HG03354 (cell line): ENCODE results near the gene ZNF280C.
"Not testable (repeated sequence)": the region's sequence is repeated elsewhere in the genome, so short reads cannot be mapped to it uniquely, and the experiment has no call there.

Source experiments
- ATAC-seq: cut with Tn5 transposase; IDR thresholded peaks from one replicate; pipeline ENCODE4 v1.9.1; 2021; ENCODE audit warnings: mild to moderate bottlenecking; ENCODE audit not compliant: unreplicated experiment, poor library complexity, severe bottlenecking

ZNF280C gene

GRCh38 chrX:130268449-130269170 lies at the start of gene ZNF280C:
Gene ZNF280C, minus strand, starts transcription at chrX:130268899. Its CDS starts 8,450 bp downstream, at chrX:130260449.
- peak; percentile 97 for ATAC-seq

- no peak for ATAC-seq
These were observed 36.1 kb upstream of the ZNF280C start for GRCh38 chrX:130304587-130305368.

GRCh38 chrX:130301977-130302376 lies 33.3 kb upstream of the ZNF280C start:
- ATAC-seq, result no peak

- no peak for ATAC-seq
These were observed 32.7 kb upstream of the ZNF280C start for GRCh38 chrX:130301405-130301804.

GRCh38 chrX:130300010-130300282 lies 31.2 kb upstream of the ZNF280C start:
- ATAC-seq, result no peak

- no peak for ATAC-seq
These were observed 30.7 kb upstream of the ZNF280C start for GRCh38 chrX:130299279-130300009.

- ATAC-seq, result no peak
These were observed 28.0 kb upstream of the ZNF280C start for GRCh38 chrX:130296743-130297142.

- no peak for ATAC-seq
These were observed 27.6 kb upstream of the ZNF280C start for GRCh38 chrX:130296297-130296678.

- no peak for ATAC-seq
These were observed 27.0 kb upstream of the ZNF280C start for GRCh38 chrX:130295519-130296296.

GRCh38 chrX:130287071-130287770 lies 18.5 kb upstream of the ZNF280C start:
- ATAC-seq, result no peak

GRCh38 chrX:130285710-130286109 lies 17.0 kb upstream of the ZNF280C start:
- ATAC-seq, result no peak

GRCh38 chrX:130285069-130285620 lies 16.4 kb upstream of the ZNF280C start:
- ATAC-seq, result no peak

- no peak for ATAC-seq
These were observed 13.5 kb upstream of the ZNF280C start for GRCh38 chrX:130282151-130282550.

- ATAC-seq, result no peak
These were observed 12.2 kb upstream of the ZNF280C start for GRCh38 chrX:130280901-130281300.

GRCh38 chrX:130272253-130272652 lies 3.6 kb upstream of the ZNF280C start:
- ATAC-seq, result not testable (repeated sequence)

GRCh38 chrX:130269391-130269790 lies 692 bp upstream of the ZNF280C start:
- ATAC-seq, result not testable (repeated sequence)

GRCh38 chrX:130267956-130268448 lies 697 bp downstream of the ZNF280C start:
- ATAC-seq, result peak; percentile 2

- no peak for ATAC-seq
These were observed 4.1 kb downstream of the ZNF280C start for GRCh38 chrX:130264573-130264972.

GRCh38 chrX:130263016-130263415 lies 5.7 kb downstream of the ZNF280C start:
- ATAC-seq, result no peak
